ENCODE measurements around the gene RNF212B. TPM values are rescaled to one million over a fixed set of nuclear protein-coding genes. Genes with fewer than 3 reads are reported as not detected.

Gene RNF212B
- total and polyA plus RNA-seq, 10 of the 15 experiments (the other 5 are each of a cell fraction or from before 2014, with no cell fraction given): not detected

DNA sequence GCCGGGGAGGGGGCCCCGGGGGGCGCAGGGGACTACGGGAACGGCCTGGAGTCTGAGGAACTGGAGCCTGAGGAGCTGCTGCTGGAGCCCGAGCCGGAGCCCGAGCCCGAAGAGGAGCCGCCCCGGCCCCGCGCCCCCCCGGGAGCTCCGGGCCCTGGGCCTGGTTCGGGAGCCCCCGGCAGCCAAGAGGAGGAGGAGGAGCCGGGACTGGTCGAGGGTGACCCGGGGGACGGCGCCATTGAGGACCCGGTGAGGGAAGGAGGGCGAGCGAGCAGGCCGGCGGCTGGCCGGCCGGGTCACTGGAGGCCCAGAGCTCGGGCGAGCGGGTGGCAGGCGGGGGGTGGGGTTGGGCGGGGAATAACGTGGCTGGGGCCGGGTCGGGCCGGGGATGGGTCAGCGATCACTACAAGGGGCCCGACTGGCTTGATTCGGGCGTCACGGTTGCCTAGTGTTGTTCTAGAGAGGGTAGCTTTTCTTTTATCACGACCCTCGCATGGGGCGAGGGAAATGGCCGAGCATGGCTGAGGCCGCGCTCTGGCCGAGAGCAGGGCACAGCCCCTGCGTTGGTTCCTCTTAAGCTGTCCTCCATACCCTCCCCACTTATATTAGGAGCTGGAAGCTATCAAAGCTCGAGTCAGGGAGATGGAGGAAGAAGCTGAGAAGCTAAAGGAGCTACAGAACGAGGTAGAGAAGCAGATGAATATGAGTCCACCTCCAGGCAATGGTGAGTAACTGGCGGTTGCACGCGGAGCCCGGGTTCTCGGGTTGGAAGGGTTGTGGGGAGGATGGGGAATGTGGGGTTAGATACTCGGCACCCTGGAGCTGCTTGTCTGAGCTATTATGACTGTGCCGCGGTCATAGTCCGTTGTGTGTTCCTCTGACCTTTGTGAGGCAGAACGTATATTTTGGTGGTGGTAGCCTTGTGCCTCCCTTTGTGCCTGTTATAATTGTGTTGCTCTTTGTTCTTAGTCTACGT lies 84.1 kb downstream of the RNF212B start:
- intact Hi-C loops (cut with micrococcal nuclease; ENCODE audit: unreplicated experiment) (loop anchor here (1.0 to 5.0 kb wide), 3 partner anchors 21 to 235 kb away; partner anchors contain the start of genes NGDN and THTPA), in situ Hi-C loops (cut with MboI) (loop anchor here (5.0 to 25.0 kb wide), 2 partner anchors 235 to 790 kb away; partner anchors contain the start of genes DCAF11, NRL and THTPA)
- peak; percentile 78 for FAIRE-seq
- POLR2A ChIA-PET: interaction anchor here (0.5 to 6.3 kb wide), 17 partner anchors 7 to 434 kb away, joined by 3 to 98 read pairs (median 4); partner anchors contain the start of genes ACIN1, BCL2L2, C14orf119 and HOMEZ
- H3K27me3 ChIP-seq (replicated peaks in 1 of 2; ENCODE audit: control insufficient read depth in 2 of 2, insufficient read depth in 2 of 2, low read length in 1 of 2): no peaks in the 10 kb centered on the region
- peak overlapping the region; percentile 87 for H3K27ac ChIP-seq (ENCODE audit: control insufficient read depth, insufficient read depth)
- SMC1A ChIA-PET (ENCODE audit: uncharacterized antibody, unreplicated experiment): interaction anchor here (0.8 to 4.5 kb wide), 16 partner anchors 12 to 891 kb away, joined by 3 to 48 read pairs (median 6); partner anchors contain the start of genes BCL2L2, CHMP4A, HOMEZ and PPP1R3E
- peaks cover 10 to 18% of the 10 kb centered on the region in 2 experiments for H3K36me3 ChIP-seq (ENCODE audit: control insufficient read depth in 2 of 2, insufficient read depth in 2 of 2, low read length in 1 of 2)
- peaks cover 23% of the 10 kb centered on the region for H3K79me2 ChIP-seq (ENCODE audit: control insufficient read depth, insufficient read depth, low read length)
- no peak for DNase-seq (ENCODE audit: low read depth, low spot score)
- H3K9me3 ChIP-seq (replicated peaks; ENCODE audit: control insufficient read depth, insufficient read depth, low read length): no peaks in the 10 kb centered on the region
- H4K20me1 ChIP-seq (ENCODE audit: control insufficient read depth, insufficient read depth): no peaks in the 10 kb centered on the region; the same call in 1 of the 2 replicates
- RAD21 ChIA-PET (ENCODE audit: unreplicated experiment): interaction anchor here (0.6 to 4.1 kb wide), 12 partner anchors 18 to 227 kb away, joined by 3 to 103 read pairs (median 5); partner anchors contain the start of genes ACIN1, BCL2L2, C14orf119 and HOMEZ
- under 1% methylated on average over 45 of the region's 64 CpGs for WGBS (ENCODE audit: insufficient coverage, insufficient replicate concordance, low lambda C conversion rate, missing lambda C conversion rate)
- BruUV-seq (replicated peaks): no TSS peak
- peak; percentile 14 for ATAC-seq
- peak overlapping the region; percentile 97 for H3K9ac ChIP-seq (ENCODE audit: control insufficient read depth, insufficient read depth, low read length)
- peak overlapping the region; percentile 99 for H3K4me3 ChIP-seq
- H3K4me1 ChIP-seq (ENCODE audit: control insufficient read depth, insufficient read depth, low read length): peaks cover 13% of the 10 kb centered on the region
- H2AFZ ChIP-seq (ENCODE audit: control insufficient read depth, low read depth, low read length): no peak overlapping the region
- CTCF ChIA-PET: interaction anchor here (1.2 to 7.2 kb wide), 20 partner anchors 15 to 392 kb away, joined by 3 to 77 read pairs (median 7); partner anchors contain the start of genes ACIN1, BCL2L2, C14orf119 and HOMEZ
- peak overlapping the region; percentile 92 for H3K4me2 ChIP-seq (ENCODE audit: control insufficient read depth, insufficient read depth)
- TF ChIP-seq CTCF (IDR thresholded peaks at IDR 0.05 in 2 of 3, conservative IDR thresholded peaks at IDR 0.05 in 1 of 3; ENCODE audit: control insufficient read depth in 2 of 3, extremely low read depth in 1 of 3, insufficient read depth in 1 of 3, low read depth in 3 of 3, low read length in 3 of 3): 0 out of 6 replicates have a peak, but pooled peaks of 1 of the 3 experiments have one; percentile 4
- TF ChIP-seq, protein P1, sequence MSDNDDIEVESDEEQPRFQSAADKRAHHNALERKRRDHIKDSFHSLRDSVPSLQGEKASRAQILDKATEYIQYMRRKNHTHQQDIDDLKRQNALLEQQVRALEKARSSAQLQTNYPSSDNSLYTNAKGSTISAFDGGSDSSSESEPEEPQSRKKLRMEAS (IDR thresholded peaks at IDR 0.05; ENCODE audit: low read depth, low read length): no peak
- TF ChIP-seq YBX1 (IDR thresholded peaks at IDR 0.05): no peak
- TF ChIP-seq SKIL (IDR thresholded peaks at IDR 0.05; ENCODE audit: low read depth, poor library complexity, severe bottlenecking): no peak
- TF ChIP-seq SMC3 (IDR thresholded peaks at IDR 0.05; ENCODE audit: borderline replicate concordance, low read length): no peak
- no peak for TF ChIP-seq CEBPB (IDR thresholded peaks at IDR 0.05; ENCODE audit: borderline replicate concordance in 1 of 2, low read depth in 2 of 2, low read length in 2 of 2)
- 0 out of 2 replicates have a peak, but pooled peaks have one; percentile 1 for TF ChIP-seq SREBF1 (IDR thresholded peaks at IDR 0.05; ENCODE audit: low read length)
- TF ChIP-seq CBFB (IDR thresholded peaks at IDR 0.05; ENCODE audit: low read depth): peak; percentile 34; the same call in 1 of the 2 replicates
- TF ChIP-seq RB1 (IDR thresholded peaks at IDR 0.05; ENCODE audit: borderline replicate concordance): 0 out of 2 replicates have a peak, but pooled peaks have one; percentile 29
- TF ChIP-seq TCF7 (IDR thresholded peaks at IDR 0.05; ENCODE audit: borderline replicate concordance): no peak
- no peak for TF ChIP-seq RELA (IDR thresholded peaks at IDR 0.05; ENCODE audit: borderline replicate concordance, partially characterized antibody)
- no peak for TF ChIP-seq NFXL1 (IDR thresholded peaks at IDR 0.05; ENCODE audit: borderline replicate concordance)
- TF ChIP-seq SIX5 (IDR thresholded peaks at IDR 0.05; ENCODE audit: low read depth, low read length, severe bottlenecking): no peak
- no peak for TF ChIP-seq TCF3 (IDR thresholded peaks at IDR 0.05; ENCODE audit: borderline replicate concordance, insufficient read depth, low read depth, low read length)
- peak; percentile 64 for TF ChIP-seq POLR2A (IDR thresholded peaks at IDR 0.05; ENCODE audit: low read depth, low read length)
- no peak for TF ChIP-seq ESRRA (IDR thresholded peaks at IDR 0.05; ENCODE audit: low read length)
- no peak for TF ChIP-seq BCL11A (IDR thresholded peaks at IDR 0.05; ENCODE audit: low read depth, low read length)
- TF ChIP-seq CBX5 (IDR thresholded peaks at IDR 0.05; ENCODE audit: low read depth): no peak
- TF ChIP-seq HCFC1 (IDR thresholded peaks at IDR 0.05; ENCODE audit: low read length): no peak

All from GM12878 (cell line).